ENCODE results near the gene DAB1.

GRCh38 chr1:57316291-57316690 is 107.6 kb downstream of the DAB1 start:
- TF ChIP-seq YY1 (IDR thresholded peaks at IDR 0.05; ENCODE audit: insufficient read depth, insufficient read length), result no peak
- no peak for TF ChIP-seq ZNF274 (IDR thresholded peaks at IDR 0.05; ENCODE audit: low read depth, low read length)
